IPS-NIHi7 (cell line): ENCODE measurements around the gene HCRTR2.

Experiments
- DNase-seq: peaks from one replicate; pipeline ENCODE4 v3.0.0; 2012; ENCODE audit warnings: mixed read lengths; ENCODE audit errors: extremely low spot score

HCRTR2 gene

DNA sequence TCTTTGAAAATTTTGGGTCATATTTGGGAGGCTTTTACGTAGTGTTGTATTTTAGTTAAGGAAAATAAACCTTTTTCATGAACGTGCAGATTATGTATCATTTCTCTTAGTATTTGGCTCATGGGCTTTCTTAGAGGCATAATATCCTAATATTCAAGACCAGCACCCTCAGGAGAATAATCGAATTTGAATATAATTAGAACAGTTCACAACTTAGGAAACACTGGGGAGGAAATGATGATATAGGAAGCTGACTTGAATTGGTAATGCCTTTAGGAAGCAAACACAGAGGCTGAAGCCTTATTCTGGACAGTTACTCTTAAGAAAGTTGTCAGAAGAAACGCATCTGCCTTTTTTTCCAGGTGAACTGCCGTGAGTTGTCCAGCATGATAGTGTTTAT lies 152.9 kb downstream of the HCRTR2 start, which contains the start of gene GFRAL:
TSS of gene GFRAL (plus strand) at position 301 of the 400 bp plus-strand sequence. CDS start at position 387, 86 bp downstream.
- DNase-seq = no peak
